PFSK-1 (cell line): Measurements from ENCODE around the gene TUBB3.

ENCODE experiments used
- POLR2AphosphoS5 ChIP-seq: IDR thresholded peaks from 2 replicates; pipeline ENCODE4 v1.6.1; 2012; ENCODE audit warnings: low read depth, mild to moderate bottlenecking, control low read depth, low read length, moderate library complexity
- REST ChIP-seq, 2 experiments: IDR thresholded peaks; 2 replicates each; pipeline versions ENCODE4 v1.6.1 to v1.8.0; 2011 to 2012; ENCODE audit warnings: low read depth in 2 of 2, low read length in 2 of 2, control low read depth in 1 of 2, inconsistent platforms in 1 of 2, mild to moderate bottlenecking in 1 of 2, moderate library complexity in 1 of 2; ENCODE audit not compliant: insufficient read depth in 1 of 2
- SIN3A ChIP-seq: IDR thresholded peaks from 2 replicates; pipeline ENCODE4 v1.6.1; 2012; ENCODE audit warnings: mild to moderate bottlenecking, low read length, moderate library complexity, borderline replicate concordance; ENCODE audit not compliant: insufficient read depth
- TAF1 ChIP-seq: IDR thresholded peaks from 2 replicates; pipeline ENCODE4 v1.6.1; 2012; ENCODE audit warnings: low read length, control low read depth, borderline replicate concordance; ENCODE audit not compliant: insufficient read depth

GRCh38 chr16:89884041-89884421, 39.1 kb upstream of the TUBB3 start:
- TF ChIP-seq POLR2AphosphoS5 = no peak
- no peak for TF ChIP-seq REST (IDR thresholded peaks at IDR 0.05; ENCODE audit: insufficient read depth in 1 of 2, low read depth in 2 of 2, low read length in 2 of 2)
- TF ChIP-seq SIN3A = no peak
- TF ChIP-seq TAF1 = no peak
